Astrocyte (in vitro differentiated cells and primary cell): ENCODE measurements around the gene PLXNC1.

ENCODE experiments used
- CTCF ChIP-seq: IDR thresholded peaks from 2 replicates; pipeline ENCODE4 v1.5.1; 2011; ENCODE audit warnings: low read depth, mild to moderate bottlenecking, inconsistent platforms, low read length, moderate library complexity; ENCODE audit not compliant: insufficient read depth
- EZH2 ChIP-seq: IDR thresholded peaks from 2 replicates; pipeline ENCODE4 v1.6.1; 2012; ENCODE audit warnings: mild to moderate bottlenecking, low read length, inconsistent platforms; ENCODE audit not compliant: insufficient read depth

DNA sequence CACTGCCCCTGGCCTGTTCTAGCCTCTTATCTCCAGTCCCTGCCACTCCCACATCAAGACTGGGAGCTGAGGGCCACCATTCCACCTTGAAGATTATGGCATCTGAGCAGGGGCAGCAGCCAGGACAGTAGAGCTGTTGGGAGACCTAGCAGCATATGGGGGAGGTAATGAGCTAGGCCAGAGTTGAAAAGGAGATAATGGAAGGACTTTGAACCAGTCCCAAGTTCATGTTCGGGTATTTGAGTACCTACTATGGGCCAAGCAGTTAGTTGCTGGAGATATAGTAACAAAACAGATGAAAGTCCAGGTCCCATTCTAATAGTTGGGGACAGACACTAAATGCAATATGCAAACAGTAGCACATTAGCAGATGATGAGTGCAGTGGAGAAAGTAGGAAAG lies 151.5 kb downstream of the PLXNC1 start:
- TF ChIP-seq CTCF (no peak), EZH2 (no peak)
